CD14-positive monocyte (primary cell): ENCODE results near the gene KIF13A. TPM values are rescaled to one million over a fixed set of nuclear protein-coding genes. Genes with fewer than 3 reads are reported as not detected.

Source experiments
- DNase-seq, 3 donors: peaks; one replicate each; pipeline ENCODE4 v3.0.0-alpha.2; 2011 to 2022
- H2AFZ ChIP-seq: 2 replicates; pipeline ENCODE4 v1.6.0; 2012; ENCODE audit warnings: mild to moderate bottlenecking, low read depth, low read length, inconsistent platforms; ENCODE audit not compliant: insufficient read depth, poor library complexity, severe bottlenecking
- H3K27ac ChIP-seq, 2 donors: 1 replicate in 1 of 2; 2 replicates in 1 of 2; pipeline ENCODE4 v1.5.1; 2012 to 2013; ENCODE audit warnings: low read length in 2 of 2, control low read depth in 1 of 2, inconsistent platforms in 1 of 2, low read depth in 1 of 2, mild to moderate bottlenecking in 1 of 2
- H3K27me3 ChIP-seq, 2 donors: one replicate each; pipeline versions ENCODE4 v1.6.0 to v1.6.1; 2011 to 2013; ENCODE audit warnings: low read length in 2 of 2; ENCODE audit not compliant: control insufficient read depth in 2 of 2, insufficient read depth in 2 of 2
- H3K36me3 ChIP-seq, 2 donors: replicated peaks in 1 of 2; 1 replicate in 1 of 2; 2 replicates in 1 of 2; pipeline versions ENCODE4 v1.5.1 to v1.6.1; 2012 to 2013; ENCODE audit warnings: low read length in 2 of 2, control low read depth in 1 of 2, inconsistent platforms in 1 of 2, mild to moderate bottlenecking in 1 of 2; ENCODE audit not compliant: insufficient read depth in 2 of 2, control insufficient read depth in 1 of 2
- H3K4me1 ChIP-seq, 2 donors: 1 replicate in 1 of 2; 2 replicates in 1 of 2; pipeline versions ENCODE4 v1.5.1 to v1.6.1; 2012 to 2013; ENCODE audit warnings: low read length in 2 of 2, control low read depth in 1 of 2, inconsistent platforms in 1 of 2, mild to moderate bottlenecking in 1 of 2, moderate library complexity in 1 of 2; ENCODE audit not compliant: insufficient read depth in 2 of 2, control insufficient read depth in 1 of 2
- H3K4me2 ChIP-seq: replicated peaks from 2 replicates; pipeline ENCODE3; 2012; ENCODE audit warnings: low read length, moderate library complexity, mild to moderate bottlenecking; ENCODE audit not compliant: poor library complexity, severe bottlenecking; ENCODE audit errors: extremely low read depth
- H3K4me3 ChIP-seq, 3 experiments: fragments of 200-600 bp in 1 of 3; sonication (generic) in 1 of 3; replicated peaks in 1 of 3; 1 replicate in 2 of 3; 2 replicates in 1 of 3; pipeline ENCODE4 v1.5.1; 2011 to 2013; ENCODE audit warnings: low read length in 3 of 3, mild to moderate bottlenecking in 3 of 3, control low read depth in 2 of 3, low read depth in 2 of 3, inconsistent platforms in 1 of 3, moderate library complexity in 1 of 3
- H3K79me2 ChIP-seq: 2 replicates; pipeline ENCODE4 v1.6.0; 2012; ENCODE audit warnings: mild to moderate bottlenecking, control low read depth, inconsistent platforms, low read length, moderate library complexity; ENCODE audit not compliant: insufficient read depth
- H3K9ac ChIP-seq: 2 replicates; pipeline ENCODE4 v1.6.0; 2017; ENCODE audit warnings: low read length, mild to moderate bottlenecking; ENCODE audit not compliant: insufficient read depth, poor library complexity, severe bottlenecking
- H3K9me3 ChIP-seq, 2 donors: replicated peaks in 1 of 2; 1 replicate in 1 of 2; 2 replicates in 1 of 2; pipeline versions ENCODE4 v1.5.1 to v1.6.1; 2012 to 2013; ENCODE audit warnings: low read length in 2 of 2, control low read depth in 1 of 2; ENCODE audit not compliant: control insufficient read depth in 1 of 2, insufficient read depth in 1 of 2
- H4K20me1 ChIP-seq: 2 replicates; pipeline ENCODE4 v1.6.0; 2012; ENCODE audit warnings: mild to moderate bottlenecking, low read length, control low read depth, moderate library complexity; ENCODE audit not compliant: insufficient read depth
- H3K27ac Mint-ChIP-seq, 7 donors: one replicate each; pipeline ENCODE4 v1.8.0; 2020; ENCODE audit warnings: mild to moderate bottlenecking in 7 of 7, mixed read lengths in 7 of 7, moderate library complexity in 6 of 7, inconsistent platforms in 2 of 7
- H3K27me3 Mint-ChIP-seq, 3 donors: one replicate each; pipeline ENCODE4 v1.8.0; 2021 to 2022; ENCODE audit warnings: low read depth in 3 of 3, mild to moderate bottlenecking in 3 of 3, mixed read lengths in 3 of 3, moderate library complexity in 3 of 3, inconsistent platforms in 1 of 3
- H3K36me3 Mint-ChIP-seq, 2 donors: one replicate each; pipeline ENCODE4 v1.8.0; 2020; ENCODE audit warnings: mixed read lengths in 2 of 2, inconsistent platforms in 1 of 2, mild to moderate bottlenecking in 1 of 2
- H3K4me1 Mint-ChIP-seq: one replicate; pipeline ENCODE4 v1.8.0; 2020; ENCODE audit warnings: mild to moderate bottlenecking, mixed read lengths
- H3K4me3 Mint-ChIP-seq, 2 donors: one replicate each; pipeline ENCODE4 v1.8.0; 2020; ENCODE audit warnings: mild to moderate bottlenecking in 2 of 2, mixed read lengths in 2 of 2, moderate library complexity in 1 of 2
- H3K9me3 Mint-ChIP-seq, 7 donors: one replicate each; pipeline ENCODE4 v1.8.0; 2020 to 2022; ENCODE audit warnings: mixed read lengths in 7 of 7, mild to moderate bottlenecking in 6 of 7, moderate library complexity in 6 of 7, inconsistent platforms in 2 of 7
- CTCF ChIP-seq: fragments of 200-600 bp; IDR thresholded peaks from one replicate; pipeline ENCODE4 v1.8.0; 2022; ENCODE audit warnings: antibody characterized with exemption, mild to moderate bottlenecking
- WGBS: methylation state at CpG from one replicate; pipeline ENCODE4 v1.1.5; 2013; ENCODE audit warnings: missing lambda C conversion rate; ENCODE audit not compliant: insufficient coverage; 5-methylcytosine and 5-hydroxymethylcytosine counted together
- intact Hi-C, 2 donors: fragments of 100-400 bp; cut with micrococcal nuclease; formaldehyde crosslinking; loops; one replicate each; pipeline versions ENCODE4 v1.15.0 to v1.15.1; 2023
- polyA plus RNA-seq, 3 donors: library from polyadenylated mRNA; depleted of rRNA in 1 of 3; unstranded in 2 of 3; stranded (reverse) in 1 of 3; fragments of 300-500 nt in 2 of 3; fragments of >200 nt in 1 of 3; fragmentation: Illumina TruSeq in 2 of 3; gene quantifications; 1 replicate in 2 of 3; 2 replicates in 1 of 3; pipeline ENCODE4 v1.2.3, GENCODE V29; 2012 to 2021

Gene KIF13A
- polyA plus RNA-seq, 3 donors = 2.9 to 28.4 (median 6.0) TPM

- Mint-ChIP-seq H3K4me3 (no peak overlapping the region), H3K27ac (no peak overlapping the region), H3K9me3 (peaks cover 0 to 6% (median 3%) of the 10 kb centered on the region in 7 donors), H3K4me1 (peaks cover 2% of the 10 kb centered on the region), H3K27me3 (peaks cover 2 to 4% (median 2%) of the 10 kb centered on the region in 3 donors), H3K36me3 (no peaks in the 10 kb centered on the region)
- no peak overlapping the region for H3K27ac ChIP-seq
- intact Hi-C loops = no loop called here
- H3K36me3 ChIP-seq = no peaks in the 10 kb centered on the region
- H3K79me2 ChIP-seq = no peaks in the 10 kb centered on the region
- no peaks in the 10 kb centered on the region for H4K20me1 ChIP-seq
- no peaks in the 10 kb centered on the region for H3K4me1 ChIP-seq
- no peak overlapping the region for H3K9ac ChIP-seq
- no peaks in the 10 kb centered on the region for H3K27me3 ChIP-seq
- peaks cover 0 to 4% of the 10 kb centered on the region in 2 donors for H3K9me3 ChIP-seq
- no peak for TF ChIP-seq CTCF
- no peak overlapping the region for H3K4me3 ChIP-seq
- DNase-seq = no peak
- H3K4me2 ChIP-seq = no peak overlapping the region
- no peak overlapping the region for H2AFZ ChIP-seq
- WGBS = no CpG with 5 or more reads among the region's 3 CpGs
Observed at GRCh38 chr6:17724341-17724740, 263.1 kb downstream of the KIF13A start.

DNA sequence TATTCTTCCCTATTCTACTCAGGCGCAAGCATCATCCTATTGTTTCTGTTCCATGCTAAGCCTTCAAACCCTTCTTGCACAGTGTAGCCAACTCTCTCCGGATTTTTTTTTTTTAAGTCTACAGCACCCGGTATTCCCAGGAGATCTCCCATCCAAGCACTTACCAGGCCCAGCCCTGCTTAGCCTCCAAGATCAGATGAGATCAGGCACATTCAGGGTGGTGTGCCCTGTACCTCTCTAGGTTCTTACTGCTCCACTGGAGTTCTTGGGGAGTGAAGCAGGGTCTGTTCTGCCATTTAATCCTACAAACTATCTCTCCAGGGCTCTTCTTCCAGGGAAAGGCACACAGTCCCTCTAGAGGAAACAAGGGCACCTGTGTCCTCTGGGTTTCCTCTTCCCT lies 265.8 kb downstream of the KIF13A start:
- Histone ChIP-seq H3K4me3 (no peak overlapping the region), H4K20me1 (no peaks in the 10 kb centered on the region), H3K9me3 (no peaks in the 10 kb centered on the region), H3K27me3 (no peaks in the 10 kb centered on the region), H3K27ac (no peak overlapping the region), H3K36me3 (no peaks in the 10 kb centered on the region), H2AFZ (no peak overlapping the region), H3K79me2 (no peaks in the 10 kb centered on the region), H3K4me1 (no peaks in the 10 kb centered on the region), H3K9ac (no peak overlapping the region), H3K4me2 (no peak overlapping the region)
- intact Hi-C loops = no loop called here
- Mint-ChIP-seq H3K27ac (no peak overlapping the region), H3K4me3 (no peak overlapping the region), H3K9me3 (no peaks in the 10 kb centered on the region), H3K4me1 (peaks cover 2% of the 10 kb centered on the region), H3K27me3 (peaks cover 2 to 7% (median 2%) of the 10 kb centered on the region in 3 donors), H3K36me3 (no peaks in the 10 kb centered on the region)
- no peak for TF ChIP-seq CTCF
- 100% methylated on average over 2 of the region's 3 CpGs for WGBS
- no peak for DNase-seq
